ENCODE data around the gene SMIM10.
"Not testable (repeated sequence)": the region's sequence is repeated elsewhere in the genome, so short reads cannot be mapped to it uniquely, and the experiment has no call there.

Gene SMIM10

GRCh38 chrX:135015523-135016245, 24.9 kb downstream of the SMIM10 start:
- DNase-seq, result no peak

GRCh38 chrX:135019890-135020289, 29.1 kb downstream of the SMIM10 start:
- DNase-seq, result not testable (repeated sequence)

- DNase-seq, result not testable (repeated sequence)
Measured at GRCh38 chrX:135023791-135024190, 33.0 kb downstream of the SMIM10 start.

GRCh38 chrX:135024526-135024925, 33.7 kb downstream of the SMIM10 start:
- no peak for DNase-seq

- not testable (repeated sequence) for DNase-seq
Measured at GRCh38 chrX:135030207-135030963, 39.6 kb downstream of the SMIM10 start.

- DNase-seq, result not testable (repeated sequence)
Measured at GRCh38 chrX:135041149-135042123, 50.6 kb downstream of the SMIM10 start.
